H9 (cell line): ENCODE results near the gene ATG14. TPM values are rescaled to one million over a fixed set of nuclear protein-coding genes. Genes with fewer than 3 reads are reported as not detected.

Experiments used
- DNase-seq: peaks from one replicate; pipeline ENCODE4 v3.0.0-alpha.2; 2017
- H2AFZ ChIP-seq: one replicate; pipeline ENCODE4 v1.6.1; 2013; ENCODE audit warnings: mild to moderate bottlenecking, low read length, control low read depth, moderate library complexity
- H2AK5ac ChIP-seq: 2 replicates; pipeline ENCODE4 v1.6.1; 2013; ENCODE audit warnings: low read length, control low read depth, mixed read lengths; ENCODE audit not compliant: insufficient read length
- H2BK120ac ChIP-seq: one replicate; pipeline ENCODE4 v1.6.1; 2013; ENCODE audit warnings: low read depth, mild to moderate bottlenecking, low read length, control low read depth, inconsistent platforms; ENCODE audit not compliant: poor library complexity, severe bottlenecking
- H2BK12ac ChIP-seq: 2 replicates; pipeline ENCODE4 v1.6.1; 2013; ENCODE audit warnings: low read length, control low read depth, mixed read lengths, low read depth; ENCODE audit not compliant: insufficient read length
- H2BK15ac ChIP-seq: 2 replicates; pipeline ENCODE4 v1.6.1; 2013; ENCODE audit warnings: low read depth, low read length, control low read depth
- H2BK20ac ChIP-seq: one replicate; pipeline ENCODE4 v1.6.1; 2013; ENCODE audit warnings: low read depth, mild to moderate bottlenecking, low read length, control low read depth, inconsistent platforms; ENCODE audit not compliant: poor library complexity, severe bottlenecking
- H2BK5ac ChIP-seq: 2 replicates; pipeline ENCODE4 v1.6.1; 2013; ENCODE audit warnings: low read length, control low read depth, mixed read lengths; ENCODE audit not compliant: insufficient read length
- H3K14ac ChIP-seq: 2 replicates; pipeline ENCODE4 v1.6.1; 2013; ENCODE audit warnings: low read length, control low read depth; ENCODE audit not compliant: insufficient read depth
- H3K18ac ChIP-seq: 2 replicates; pipeline ENCODE4 v1.6.1; 2013; ENCODE audit warnings: low read depth, mild to moderate bottlenecking, mixed read lengths, low read length, control low read depth; ENCODE audit not compliant: insufficient read length
- H3K23ac ChIP-seq: 2 replicates; pipeline ENCODE4 v1.6.1; 2013; ENCODE audit warnings: low read length, control low read depth, mixed read lengths, low read depth; ENCODE audit not compliant: insufficient read length
- H3K23me2 ChIP-seq: 2 replicates; pipeline ENCODE4 v1.6.1; 2013; ENCODE audit warnings: low read depth, mild to moderate bottlenecking, mixed read lengths, low read length, control low read depth; ENCODE audit not compliant: insufficient read length, poor library complexity, severe bottlenecking
- H3K27ac ChIP-seq: 2 replicates; pipeline ENCODE4 v1.5.1; 2013; ENCODE audit warnings: low read length, control low read depth, mixed read lengths, low read depth; ENCODE audit not compliant: insufficient read length
- H3K27me3 ChIP-seq: 2 replicates; pipeline ENCODE4 v1.6.1; 2013; ENCODE audit warnings: low read length, control low read depth, inconsistent platforms; ENCODE audit not compliant: insufficient read depth
- H3K4ac ChIP-seq: 2 replicates; pipeline ENCODE4 v1.6.1; 2013; ENCODE audit warnings: low read depth, mild to moderate bottlenecking, control low read depth, inconsistent platforms, low read length, moderate library complexity
- H3K4me1 ChIP-seq: 2 replicates; pipeline ENCODE4 v1.6.1; 2013; ENCODE audit warnings: low read length, control low read depth, inconsistent platforms; ENCODE audit not compliant: insufficient read depth
- H3K4me2 ChIP-seq: 2 replicates; pipeline ENCODE4 v1.6.1; 2013; ENCODE audit warnings: low read length, control low read depth, mixed read lengths; ENCODE audit not compliant: insufficient read length, insufficient read depth
- H3K56ac ChIP-seq: 2 replicates; pipeline ENCODE4 v1.6.1; 2013; ENCODE audit warnings: low read depth, mild to moderate bottlenecking, mixed read lengths, low read length, control low read depth; ENCODE audit not compliant: insufficient read length
- H3K79me1 ChIP-seq: 2 replicates; pipeline ENCODE4 v1.6.1; 2013; ENCODE audit warnings: low read depth, mild to moderate bottlenecking, moderate library complexity, low read length, control low read depth, inconsistent platforms; ENCODE audit not compliant: insufficient read depth, poor library complexity, severe bottlenecking
- H3K79me2 ChIP-seq: 2 replicates; pipeline ENCODE4 v1.6.1; 2013; ENCODE audit warnings: low read length, control low read depth, inconsistent platforms; ENCODE audit not compliant: insufficient read depth
- H3K9ac ChIP-seq: 2 replicates; pipeline ENCODE4 v1.6.1; 2013; ENCODE audit warnings: low read length, control low read depth, mixed read lengths; ENCODE audit not compliant: insufficient read length; ENCODE audit errors: extremely low read depth
- H3K9me3 ChIP-seq: one replicate; pipeline ENCODE4 v1.6.1; 2013; ENCODE audit warnings: low read depth, low read length, inconsistent platforms; ENCODE audit not compliant: control insufficient read depth
- H3T11ph ChIP-seq: one replicate; pipeline ENCODE4 v1.6.1; 2013; ENCODE audit warnings: mild to moderate bottlenecking, low read length, control low read depth, inconsistent platforms
- H4K20me1 ChIP-seq: one replicate; pipeline ENCODE4 v1.6.1; 2013; ENCODE audit not compliant: control insufficient read depth, insufficient read length, insufficient read depth
- H4K5ac ChIP-seq: 2 replicates; pipeline ENCODE4 v1.6.1; 2013; ENCODE audit warnings: low read depth, mild to moderate bottlenecking, mixed read lengths, low read length, control low read depth; ENCODE audit not compliant: insufficient read length
- H4K8ac ChIP-seq: replicated peaks from 2 replicates; pipeline ENCODE4 v1.6.1; 2013; ENCODE audit warnings: low read length, control low read depth, mixed read lengths, low read depth; ENCODE audit not compliant: insufficient read length
- H4K91ac ChIP-seq: 2 replicates; pipeline ENCODE4 v1.6.1; 2013; ENCODE audit warnings: low read depth, mild to moderate bottlenecking, moderate library complexity, mixed read lengths, low read length, control low read depth; ENCODE audit not compliant: insufficient read length
- H3K27ac Mint-ChIP-seq, 3 experiments: 2 replicates in 2 of 3; 3 replicates in 1 of 3; pipeline ENCODE4 v1.8.0; 2020 to 2021; ENCODE audit warnings: mixed read lengths in 3 of 3, mild to moderate bottlenecking in 1 of 3, moderate library complexity in 1 of 3
- H3K27me3 Mint-ChIP-seq: 2 replicates; pipeline ENCODE4 v1.8.0; 2021; ENCODE audit warnings: low read depth, mild to moderate bottlenecking, moderate library complexity, mixed read lengths
- H3K36me3 Mint-ChIP-seq, 3 experiments: 2 replicates in 2 of 3; 3 replicates in 1 of 3; pipeline ENCODE4 v1.8.0; 2020 to 2021; ENCODE audit warnings: low read depth in 3 of 3, mixed read lengths in 3 of 3; ENCODE audit not compliant: insufficient read depth in 1 of 3
- H3K4me1 Mint-ChIP-seq, 2 experiments: 2 replicates each; pipeline ENCODE4 v1.8.0; 2020; ENCODE audit warnings: mixed read lengths in 2 of 2
- H3K4me3 Mint-ChIP-seq, 2 experiments: 2 replicates in 1 of 2; 3 replicates in 1 of 2; pipeline ENCODE4 v1.8.0; 2020 to 2021; ENCODE audit warnings: mild to moderate bottlenecking in 2 of 2, mixed read lengths in 2 of 2, moderate library complexity in 1 of 2
- H3K9me3 Mint-ChIP-seq, 2 experiments: 2 replicates in 1 of 2; 3 replicates in 1 of 2; pipeline ENCODE4 v1.8.0; 2020; ENCODE audit warnings: mild to moderate bottlenecking in 2 of 2, mixed read lengths in 2 of 2, moderate library complexity in 1 of 2
- CTCF ChIP-seq: fragments of 200-600 bp; sonication (generic); conservative IDR thresholded peaks from 3 replicates; pipeline ENCODE4 v1.8.0; 2021; ENCODE audit warnings: antibody characterized with exemption, mild to moderate bottlenecking
- WGBS: extraction: QIAGEN DNeasy Blood & Tissue Kit; methylation state at CpG from one replicate; pipeline ENCODE4 v1.1.7; 2013; ENCODE audit warnings: missing lambda C conversion rate, low lambda C conversion rate, mixed read lengths; ENCODE audit not compliant: insufficient read length; ENCODE audit errors: extremely low coverage; 5-methylcytosine and 5-hydroxymethylcytosine counted together
- total RNA-seq: library from RNA; stranded (reverse); gene quantifications from 2 replicates; pipeline ENCODE4 v1.2.1, GENCODE V29; 2021

Gene ATG14
- total RNA-seq, 1 experiment from 2014 or later: 13.6 TPM

- H4K91ac ChIP-seq: no peak overlapping the region
- Mint-ChIP-seq H3K27me3 (no peaks in the 10 kb centered on the region), H3K4me1 (peaks cover 2 to 15% of the 10 kb centered on the region in 2 experiments; a peak in 3 of 4 replicates), H3K36me3 (peaks cover 0 to 16% (median 14%) of the 10 kb centered on the region in 3 experiments; a peak in 4 of 7 replicates), H3K4me3 (no peak overlapping the region), H3K9me3 (no peaks in the 10 kb centered on the region), H3K27ac (peak overlapping the region in 1 of 3 experiments; percentile 79; a peak in 2 of 7 replicates)
- no peaks in the 10 kb centered on the region for H3K23me2 ChIP-seq
- no CpG with 5 or more reads among the region's 11 CpGs for WGBS
- no peaks in the 10 kb centered on the region for H3K27me3 ChIP-seq
- H3K9ac ChIP-seq: no peak overlapping the region
- H2AK5ac ChIP-seq: no peak overlapping the region
- H2BK20ac ChIP-seq: no peak overlapping the region
- H3K23ac ChIP-seq: no peak overlapping the region
- H3K4me2 ChIP-seq: no peak overlapping the region
- H4K20me1 ChIP-seq: no peaks in the 10 kb centered on the region
- H2BK12ac ChIP-seq: no peak overlapping the region
- no peak overlapping the region for H3K4ac ChIP-seq
- no peaks in the 10 kb centered on the region for H3K4me1 ChIP-seq
- H3K18ac ChIP-seq: no peak overlapping the region
- H2BK120ac ChIP-seq: no peak overlapping the region
- H3T11ph ChIP-seq: no peak overlapping the region
- H3K14ac ChIP-seq: no peak overlapping the region
- H3K27ac ChIP-seq: no peak overlapping the region
- no peaks in the 10 kb centered on the region for H3K79me2 ChIP-seq
- H4K5ac ChIP-seq: no peak overlapping the region
- H3K79me1 ChIP-seq: no peaks in the 10 kb centered on the region
- H3K56ac ChIP-seq: no peak overlapping the region
- no peak overlapping the region for H2BK15ac ChIP-seq
- H4K8ac ChIP-seq: no peak overlapping the region
- no peaks in the 10 kb centered on the region for H3K9me3 ChIP-seq
- no peak overlapping the region for H2AFZ ChIP-seq
- DNase-seq: no peak
- no peak for TF ChIP-seq CTCF
- H2BK5ac ChIP-seq: no peak overlapping the region
Observed at GRCh38 chr14:55353686-55354467, 57.8 kb downstream of the ATG14 start.
